K562 (cell line): ENCODE measurements around the gene TGOLN2. TPM values are rescaled to one million over a fixed set of nuclear protein-coding genes. Genes with fewer than 3 reads are reported as not detected.

Experiments
- ARID1B ChIP-seq: fragments of 450-650 bp; IDR thresholded peaks from 2 replicates; pipeline ENCODE4 v1.6.1; 2016; ENCODE audit warnings: antibody characterized with exemption, mild to moderate bottlenecking, inconsistent platforms
- E2F3 ChIP-seq: fragments of 250-450 bp; sonication (Bioruptor Pico); IDR thresholded peaks from 2 replicates; pipeline ENCODE4 v1.4.0; 2020; ENCODE audit warnings: mild to moderate bottlenecking
- ERF ChIP-seq: fragments of 450-650 bp; formaldehyde crosslinking; IDR thresholded peaks from 2 replicates; pipeline ENCODE4 v1.4.0; 2020; ENCODE audit warnings: mild to moderate bottlenecking, mixed read lengths
- ETV5 ChIP-seq: sonication (generic); formaldehyde crosslinking; IDR thresholded peaks from 2 replicates; pipeline ENCODE4 v1.4.0; 2020; ENCODE audit warnings: low read depth, mild to moderate bottlenecking, missing genetic modification reagents
- KAT7 ChIP-seq: sonication (generic); formaldehyde crosslinking; IDR thresholded peaks from 2 replicates; pipeline ENCODE4 v1.8.0; 2022; ENCODE audit warnings: missing genetic modification reagents, mild to moderate bottlenecking, borderline replicate concordance
- MIER1 ChIP-seq: fragments of 450-650 bp; IDR thresholded peaks from 2 replicates; pipeline ENCODE4 v1.6.1; 2016; ENCODE audit warnings: antibody characterized with exemption, mild to moderate bottlenecking, low read depth
- PHTF2 ChIP-seq: fragments of 250-450 bp; sonication (Bioruptor Pico); IDR thresholded peaks from 2 replicates; pipeline ENCODE4 v1.5.0; 2021; ENCODE audit warnings: mild to moderate bottlenecking
- POLR2A ChIP-seq: fragments of 450-650 bp; conservative IDR thresholded peaks from 2 replicates; pipeline ENCODE4 v1.6.1; 2016
- POLR2AphosphoS2 ChIP-seq: IDR thresholded peaks from 2 replicates; pipeline ENCODE4 v1.6.1; 2012; ENCODE audit warnings: low read length, improper control_type of control experiment
- SETDB1 ChIP-seq: IDR thresholded peaks from one replicate; pipeline ENCODE4 v1.6.1; 2012; ENCODE audit warnings: low read length, control low read depth, inconsistent platforms
- TGIF2 ChIP-seq: sonication (generic); formaldehyde crosslinking; IDR thresholded peaks from 2 replicates; pipeline ENCODE4 v1.8.1; 2022; ENCODE audit warnings: mild to moderate bottlenecking, missing genetic modification reagents, moderate library complexity
- TOE1 ChIP-seq, 2 experiments: fragments of 450-650 bp in 1 of 2; sonication (generic) in 1 of 2; formaldehyde crosslinking in 1 of 2; IDR thresholded peaks; 2 replicates each; pipeline versions ENCODE4 v1.7.1 to v1.8.0; 2016 to 2022; ENCODE audit warnings: borderline replicate concordance in 2 of 2, mild to moderate bottlenecking in 2 of 2, antibody characterized with exemption in 1 of 2, inconsistent platforms in 1 of 2, low read depth in 1 of 2, missing genetic modification reagents in 1 of 2, moderate library complexity in 1 of 2
- ZFP91 ChIP-seq: sonication (generic); formaldehyde crosslinking; IDR thresholded peaks from 2 replicates; pipeline ENCODE4 v1.8.0; 2022; ENCODE audit warnings: mild to moderate bottlenecking, missing genetic modification reagents
- ZNF41 ChIP-seq: fragments of 250-450 bp; sonication (Bioruptor Pico); conservative IDR thresholded peaks from 2 replicates; pipeline ENCODE4 v1.4.0; 2020; ENCODE audit warnings: mild to moderate bottlenecking
- ZNF583 ChIP-seq: fragments of 250-450 bp; sonication (Bioruptor Pico); IDR thresholded peaks from 2 replicates; pipeline ENCODE4 v1.4.0; 2020
- ZNF696 ChIP-seq: fragments of 250-450 bp; sonication (Bioruptor Pico); conservative IDR thresholded peaks from 2 replicates; pipeline ENCODE4 v1.4.0; 2020; ENCODE audit warnings: mild to moderate bottlenecking, moderate library complexity
- ZNF707 ChIP-seq: fragments of 250-450 bp; sonication (Bioruptor Pico); conservative IDR thresholded peaks from 2 replicates; pipeline ENCODE4 v1.8.0; 2022; ENCODE audit warnings: inconsistent platforms, mild to moderate bottlenecking, moderate library complexity
- polyA plus RNA-seq, 8 experiments: library from polyadenylated mRNA; depleted of rRNA in 4 of 8; stranded (reverse) in 5 of 8; unstranded in 3 of 8; fragments of >200 nt; fragmentation: Nextera tagmentation in 2 of 8; fragmentation: Illumina TruSeq in 1 of 8; extraction: Ambion mirVana in 2 of 8; extraction: Trizol in 1 of 8; gene quantifications; 2 replicates each; pipeline versions ENCODE4 v1.2.1 to v1.2.3, GENCODE V29; 2011 to 2014; ENCODE audit warnings: inconsistent platforms in 1 of 8, missing spikeins in 1 of 8
- total RNA-seq, 7 experiments: library from RNA; depleted of rRNA in 6 of 7; stranded (reverse); fragments of >200 nt in 6 of 7; fragmentation: Illumina TruSeq in 2 of 7; extraction: Trizol in 2 of 7; gene quantifications; 2 replicates each; pipeline versions ENCODE4 v1.2.1 to v1.2.3, GENCODE V29; 2011 to 2021; ENCODE audit warnings: low replicate concordance in 1 of 7
- TF ChIP-seq, protein P1 (sequence below): fragments of 250-450 bp; sonication (Bioruptor Pico); IDR thresholded peaks from 2 replicates; pipeline ENCODE4 v1.4.0; 2020; ENCODE audit warnings: mild to moderate bottlenecking
- TF ChIP-seq, protein P2 (sequence below): fragments of 450-650 bp; formaldehyde crosslinking; conservative IDR thresholded peaks from 2 replicates; pipeline ENCODE4 v1.4.0; 2022; ENCODE audit warnings: mild to moderate bottlenecking, missing genetic modification characterization
- TF ChIP-seq, protein P3 (sequence below): sonication (generic); formaldehyde crosslinking; IDR thresholded peaks from 2 replicates; pipeline ENCODE4 v1.9.0; 2022; ENCODE audit warnings: mild to moderate bottlenecking, missing genetic modification reagents

Gene TGOLN2
- total and polyA plus RNA-seq, 9 of the 15 experiments (the other 6 are each of a cell fraction or from before 2014, with no cell fraction given): 13.0 to 66.5 (median 35.9) TPM

DNA sequence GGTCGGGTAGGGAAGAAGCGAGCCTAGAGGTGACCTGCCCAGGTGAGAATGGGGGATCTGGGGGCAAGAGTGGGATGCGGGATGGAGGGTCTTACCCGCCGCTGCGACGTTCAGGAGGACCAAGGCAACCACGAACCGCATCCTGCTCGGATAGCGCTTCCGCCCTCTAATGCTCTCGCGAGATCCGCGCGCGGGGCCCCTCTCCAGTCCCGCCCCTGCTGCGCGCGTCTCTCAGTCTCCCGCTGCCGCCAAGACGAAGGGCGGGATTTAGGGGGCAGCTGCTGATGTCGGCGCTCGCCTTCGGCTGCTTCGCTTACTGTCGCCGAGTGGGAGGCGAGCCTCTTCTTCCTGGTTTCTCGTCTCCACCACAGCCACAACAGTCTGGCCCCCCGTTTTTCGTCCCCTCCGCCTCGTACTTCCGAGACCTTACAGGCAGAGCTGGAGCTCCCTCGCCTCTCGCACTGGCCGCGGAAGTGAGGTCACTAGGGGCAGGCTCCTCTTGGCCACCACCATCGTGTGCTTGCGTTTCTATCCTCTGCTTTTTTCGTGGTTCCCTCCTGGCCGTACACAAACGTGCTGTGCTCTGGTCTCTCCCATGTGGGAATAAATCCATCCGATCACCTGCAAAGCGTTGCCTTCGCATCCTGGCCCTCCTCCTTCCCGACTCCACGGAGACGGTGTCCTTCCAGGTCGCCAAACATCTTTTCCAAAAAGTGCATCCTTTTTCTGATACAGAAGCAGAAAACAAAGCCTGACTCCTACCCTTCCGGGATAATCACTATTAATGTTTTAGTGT is at the start of gene TGOLN2 (continued):
- TF ChIP-seq ZFP91 (CRISPR knock-in tag) (no peak), TOE1 (IDR thresholded peaks at IDR 0.05; ENCODE audit: borderline replicate concordance) (peak; percentile 76; the same call in 1 of the 2 replicates), TOE1 (CRISPR knock-in tag; IDR thresholded peaks at IDR 0.05; ENCODE audit: borderline replicate concordance, low read depth) (peak; percentile 71; the same call in 1 of the 2 replicates), ZNF707 (CRISPR knock-in tag) (no peak), POLR2A (peak; percentile 99), TGIF2 (CRISPR knock-in tag) (no peak), E2F3 (CRISPR knock-in tag) (peak; percentile 88), ETV5 (CRISPR knock-in tag) (peak; percentile 87), ZNF41 (CRISPR knock-in tag) (no peak), PHTF2 (CRISPR knock-in tag) (no peak), ZNF583 (CRISPR knock-in tag) (no peak), ZNF696 (CRISPR knock-in tag) (no peak), MIER1 (no peak), POLR2AphosphoS2 (peak; percentile 91; the same call in 1 of the 2 replicates), ERF (no peak), ARID1B (peak; percentile 56), SETDB1 (no peak), KAT7 (CRISPR knock-in tag) (no peak)
- TF ChIP-seq, protein P1, sequence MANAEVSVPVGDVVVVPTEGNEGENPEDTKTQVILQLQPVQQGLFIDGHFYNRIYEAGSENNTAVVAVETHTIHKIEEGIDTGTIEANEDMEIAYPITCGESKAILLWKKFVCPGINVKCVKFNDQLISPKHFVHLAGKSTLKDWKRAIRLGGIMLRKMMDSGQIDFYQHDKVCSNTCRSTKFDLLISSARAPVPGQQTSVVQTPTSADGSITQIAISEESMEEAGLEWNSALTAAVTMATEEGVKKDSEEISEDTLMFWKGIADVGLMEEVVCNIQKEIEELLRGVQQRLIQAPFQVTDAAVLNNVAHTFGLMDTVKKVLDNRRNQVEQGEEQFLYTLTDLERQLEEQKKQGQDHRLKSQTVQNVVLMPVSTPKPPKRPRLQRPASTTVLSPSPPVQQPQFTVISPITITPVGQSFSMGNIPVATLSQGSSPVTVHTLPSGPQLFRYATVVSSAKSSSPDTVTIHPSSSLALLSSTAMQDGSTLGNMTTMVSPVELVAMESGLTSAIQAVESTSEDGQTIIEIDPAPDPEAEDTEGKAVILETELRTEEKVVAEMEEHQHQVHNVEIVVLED (CRISPR knock-in tag): 0 out of 2 replicates have a peak, but pooled peaks have one; percentile 16
- TF ChIP-seq, protein P2, sequence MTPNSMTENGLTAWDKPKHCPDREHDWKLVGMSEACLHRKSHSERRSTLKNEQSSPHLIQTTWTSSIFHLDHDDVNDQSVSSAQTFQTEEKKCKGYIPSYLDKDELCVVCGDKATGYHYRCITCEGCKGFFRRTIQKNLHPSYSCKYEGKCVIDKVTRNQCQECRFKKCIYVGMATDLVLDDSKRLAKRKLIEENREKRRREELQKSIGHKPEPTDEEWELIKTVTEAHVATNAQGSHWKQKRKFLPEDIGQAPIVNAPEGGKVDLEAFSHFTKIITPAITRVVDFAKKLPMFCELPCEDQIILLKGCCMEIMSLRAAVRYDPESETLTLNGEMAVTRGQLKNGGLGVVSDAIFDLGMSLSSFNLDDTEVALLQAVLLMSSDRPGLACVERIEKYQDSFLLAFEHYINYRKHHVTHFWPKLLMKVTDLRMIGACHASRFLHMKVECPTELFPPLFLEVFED (CRISPR knock-in tag): no peak
- TF ChIP-seq, protein P3, sequence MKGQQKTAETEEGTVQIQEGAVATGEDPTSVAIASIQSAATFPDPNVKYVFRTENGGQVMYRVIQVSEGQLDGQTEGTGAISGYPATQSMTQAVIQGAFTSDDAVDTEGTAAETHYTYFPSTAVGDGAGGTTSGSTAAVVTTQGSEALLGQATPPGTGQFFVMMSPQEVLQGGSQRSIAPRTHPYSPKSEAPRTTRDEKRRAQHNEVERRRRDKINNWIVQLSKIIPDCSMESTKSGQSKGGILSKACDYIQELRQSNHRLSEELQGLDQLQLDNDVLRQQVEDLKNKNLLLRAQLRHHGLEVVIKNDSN (CRISPR knock-in tag): peak; percentile 10; the same call in 1 of the 2 replicates
